GM15510 (cell line): ENCODE results near the gene LDLRAD4.

Source experiments
- POLR2A ChIP-seq: IDR thresholded peaks from 3 replicates; pipeline ENCODE4 v1.6.1; 2011; ENCODE audit warnings: borderline replicate concordance; ENCODE audit not compliant: insufficient read length; ENCODE audit errors: extremely low read depth

Gene LDLRAD4

GRCh38 chr18:13410471-13410870 is 191.9 kb downstream of the LDLRAD4 start:
- TF ChIP-seq POLR2A: no peak

- TF ChIP-seq POLR2A: no peak
Measured at GRCh38 chr18:13412017-13412416, 193.5 kb downstream of the LDLRAD4 start.

- TF ChIP-seq POLR2A: no peak
Measured at GRCh38 chr18:13412901-13413300, 194.3 kb downstream of the LDLRAD4 start.

- TF ChIP-seq POLR2A: no peak
Measured at GRCh38 chr18:13414102-13414501, 195.5 kb downstream of the LDLRAD4 start.

GRCh38 chr18:13414521-13414920 is 196.0 kb downstream of the LDLRAD4 start:
- TF ChIP-seq POLR2A: no peak

- no peak for TF ChIP-seq POLR2A
Measured at GRCh38 chr18:13415736-13416135, 197.2 kb downstream of the LDLRAD4 start.

GRCh38 chr18:13416208-13416607 is 197.6 kb downstream of the LDLRAD4 start:
- no peak for TF ChIP-seq POLR2A

GRCh38 chr18:13416848-13417247 is 198.3 kb downstream of the LDLRAD4 start:
- no peak for TF ChIP-seq POLR2A

- TF ChIP-seq POLR2A: no peak
Measured at GRCh38 chr18:13418013-13418710, 199.6 kb downstream of the LDLRAD4 start.

GRCh38 chr18:13420969-13421686 is 202.6 kb downstream of the LDLRAD4 start:
- TF ChIP-seq POLR2A: no peak

GRCh38 chr18:13422541-13423147 is 204.1 kb downstream of the LDLRAD4 start:
- TF ChIP-seq POLR2A: no peak

GRCh38 chr18:13423352-13423751 is 204.8 kb downstream of the LDLRAD4 start:
- TF ChIP-seq POLR2A: no peak

- TF ChIP-seq POLR2A: no peak
Measured at GRCh38 chr18:13424363-13424762, 205.8 kb downstream of the LDLRAD4 start.

- no peak for TF ChIP-seq POLR2A
Measured at GRCh38 chr18:13425357-13426091, 207.0 kb downstream of the LDLRAD4 start.

- no peak for TF ChIP-seq POLR2A
Measured at GRCh38 chr18:13427354-13427753, 208.8 kb downstream of the LDLRAD4 start.

- no peak for TF ChIP-seq POLR2A
Measured at GRCh38 chr18:13428319-13428718, 209.8 kb downstream of the LDLRAD4 start.

GRCh38 chr18:13429016-13429415 is 210.5 kb downstream of the LDLRAD4 start:
- no peak for TF ChIP-seq POLR2A
